WTC11 (cell line): ENCODE results near the gene FLOT2. TPM values are rescaled to one million over a fixed set of nuclear protein-coding genes. Genes with fewer than 3 reads are reported as not detected.
A peak's percentile ranks its signal among the peaks of the same experiment; 100 is the strongest.

Experiments
- ATAC-seq: fragments of 200-7000 bp; cut with Tn5 transposase; 2 replicates; pipeline ENCODE4 v1.10.0; 2021; ENCODE audit warnings: mild to moderate bottlenecking, moderate library complexity
- CTCF ChIA-PET: fragments of 300-600 bp; sonication (Branson Sonifier 250); formaldehyde crosslinking; loops from one replicate; lab custom pipeline; 2021; ENCODE audit warnings: antibody characterized with exemption; lab: Charles Lee
- POLR2A ChIA-PET: fragments of 350-600 bp; sonication (Branson Sonifier 250); formaldehyde crosslinking; loops from one replicate; lab custom pipeline; 2021; ENCODE audit warnings: antibody characterized with exemption; lab: Charles Lee
- DNase-seq: peaks from one replicate; pipeline ENCODE4 v3.0.0; 2021; ENCODE audit warnings: low spot score
- H3K27ac Mint-ChIP-seq: 2 replicates; pipeline ENCODE4 v1.8.0; 2021; ENCODE audit warnings: mixed read lengths
- H3K27me3 Mint-ChIP-seq: 2 replicates; pipeline ENCODE4 v1.8.0; 2021; ENCODE audit warnings: low read depth, mild to moderate bottlenecking, moderate library complexity, mixed read lengths
- H3K36me3 Mint-ChIP-seq: 2 replicates; pipeline ENCODE4 v1.8.0; 2021; ENCODE audit warnings: mixed read lengths
- H3K4me1 Mint-ChIP-seq: 2 replicates; pipeline ENCODE4 v1.8.0; 2022; ENCODE audit warnings: mixed read lengths
- H3K4me3 Mint-ChIP-seq: 2 replicates; pipeline ENCODE4 v1.8.0; 2021; ENCODE audit warnings: mild to moderate bottlenecking, moderate library complexity, mixed read lengths
- H3K9me3 Mint-ChIP-seq: 2 replicates; pipeline ENCODE4 v1.8.0; 2021; ENCODE audit warnings: mixed read lengths
- AFF4 ChIP-seq: sonication (generic); formaldehyde crosslinking; IDR thresholded peaks from 2 replicates; pipeline ENCODE4 v1.8.1; 2023; ENCODE audit warnings: mild to moderate bottlenecking, missing genetic modification reagents, borderline replicate concordance
- AR ChIP-seq: fragments of 250-450 bp; sonication (Bioruptor Pico); IDR thresholded peaks from 2 replicates; pipeline ENCODE4 v1.9.0; 2021; ENCODE audit warnings: mild to moderate bottlenecking
- ATF1 ChIP-seq: sonication (generic); formaldehyde crosslinking; IDR thresholded peaks from 2 replicates; pipeline ENCODE4 v1.8.1; 2023; ENCODE audit warnings: mild to moderate bottlenecking, moderate library complexity, missing genetic modification reagents
- CTCF ChIP-seq: fragments of 200-600 bp; IDR thresholded peaks from 2 replicates; pipeline ENCODE4 v1.8.0; 2022; ENCODE audit warnings: antibody characterized with exemption
- EMX1 ChIP-seq: fragments of 250-450 bp; sonication (Bioruptor Pico); IDR thresholded peaks from 2 replicates; pipeline ENCODE4 v1.8.0; 2021; ENCODE audit warnings: mild to moderate bottlenecking
- FOXP1 ChIP-seq: sonication (generic); formaldehyde crosslinking; IDR thresholded peaks from 2 replicates; pipeline ENCODE4 v1.8.0; 2022; ENCODE audit warnings: missing genetic modification reagents, mild to moderate bottlenecking, moderate library complexity, borderline replicate concordance
- GRHL2 ChIP-seq: fragments of 250-450 bp; sonication (Bioruptor Pico); IDR thresholded peaks from 2 replicates; pipeline ENCODE4 v1.8.0; 2022; ENCODE audit warnings: mild to moderate bottlenecking, moderate library complexity; ENCODE audit not compliant: insufficient replicate concordance, severe bottlenecking
- IRF2 ChIP-seq: sonication (generic); formaldehyde crosslinking; IDR thresholded peaks from 2 replicates; pipeline ENCODE4 v1.8.0; 2022; ENCODE audit warnings: low read depth, missing genetic modification reagents, borderline replicate concordance
- KAT7 ChIP-seq: sonication (generic); formaldehyde crosslinking; IDR thresholded peaks from 2 replicates; pipeline ENCODE4 v1.8.1; 2023; ENCODE audit warnings: missing genetic modification reagents, mild to moderate bottlenecking, borderline replicate concordance
- MAX ChIP-seq: sonication (generic); formaldehyde crosslinking; IDR thresholded peaks from 2 replicates; pipeline ENCODE4 v1.8.0; 2022; ENCODE audit warnings: mild to moderate bottlenecking, missing genetic modification reagents
- PRRX2 ChIP-seq: fragments of 250-450 bp; sonication (Bioruptor Pico); IDR thresholded peaks from 2 replicates; pipeline ENCODE4 v1.8.0; 2021; ENCODE audit warnings: mild to moderate bottlenecking
- RELA ChIP-seq: sonication (generic); formaldehyde crosslinking; IDR thresholded peaks from 2 replicates; pipeline ENCODE4 v1.8.1; 2022; ENCODE audit warnings: missing genetic modification reagents, mild to moderate bottlenecking, borderline replicate concordance
- RORB ChIP-seq: fragments of 250-450 bp; sonication (Bioruptor Pico); IDR thresholded peaks from 2 replicates; pipeline ENCODE4 v1.9.0; 2021; ENCODE audit warnings: mild to moderate bottlenecking
- SP1 ChIP-seq: sonication (generic); formaldehyde crosslinking; conservative IDR thresholded peaks from 2 replicates; pipeline ENCODE4 v1.8.1; 2022; ENCODE audit warnings: missing genetic modification reagents
- STAT6 ChIP-seq: sonication (generic); formaldehyde crosslinking; conservative IDR thresholded peaks from 2 replicates; pipeline ENCODE4 v1.8.1; 2023; ENCODE audit warnings: mild to moderate bottlenecking, low read depth, missing genetic modification reagents, moderate library complexity
- TCF7 ChIP-seq: sonication (generic); formaldehyde crosslinking; IDR thresholded peaks from 2 replicates; pipeline ENCODE4 v1.8.0; 2022; ENCODE audit warnings: mild to moderate bottlenecking, low read depth, missing genetic modification reagents, moderate library complexity
- USF2 ChIP-seq: sonication (generic); formaldehyde crosslinking; IDR thresholded peaks from 2 replicates; pipeline ENCODE4 v1.8.1; 2023; ENCODE audit warnings: mild to moderate bottlenecking, missing genetic modification reagents, moderate library complexity
- ZBTB21 ChIP-seq: sonication (generic); formaldehyde crosslinking; IDR thresholded peaks from 2 replicates; pipeline ENCODE4 v1.8.1; 2023; ENCODE audit warnings: mild to moderate bottlenecking, missing genetic modification reagents, borderline replicate concordance
- ZMAT4 ChIP-seq: fragments of 250-450 bp; sonication (Bioruptor Pico); IDR thresholded peaks from 2 replicates; pipeline ENCODE4 v1.9.0; 2021; ENCODE audit warnings: mild to moderate bottlenecking
- ZNF396 ChIP-seq: fragments of 250-450 bp; sonication (Bioruptor Pico); IDR thresholded peaks from 2 replicates; pipeline ENCODE4 v1.8.0; 2021; ENCODE audit warnings: mild to moderate bottlenecking, moderate library complexity, borderline replicate concordance
- ZNF671 ChIP-seq: fragments of 250-450 bp; sonication (Bioruptor Pico); IDR thresholded peaks from 2 replicates; pipeline ENCODE4 v1.8.0; 2021; ENCODE audit warnings: mild to moderate bottlenecking
- total RNA-seq: library from RNA; stranded (reverse); gene quantifications from 3 replicates; pipeline ENCODE4 v1.2.3, GENCODE V29; 2021

The FLOT2 gene
- total RNA-seq, 1 experiment from 2014 or later, result 139 TPM

- peak overlapping the region; percentile 94 for H3K4me3 Mint-ChIP-seq
- H3K4me1 Mint-ChIP-seq, result peaks cover 27% of the 10 kb centered on the region
- H3K9me3 Mint-ChIP-seq, result no peaks in the 10 kb centered on the region
- peaks cover 16% of the 10 kb centered on the region for H3K36me3 Mint-ChIP-seq
- TF ChIP-seq ZNF671 (CRISPR knock-in tag), result no peak
- no peak for TF ChIP-seq GRHL2 (CRISPR knock-in tag)
- no peak for TF ChIP-seq AR
- no peak for TF ChIP-seq RORB (CRISPR knock-in tag)
- TF ChIP-seq ATF1 (CRISPR knock-in tag), result no peak
- TF ChIP-seq EMX1, result no peak
- no peak for TF ChIP-seq MAX
- no peak for TF ChIP-seq AFF4
- no peak for TF ChIP-seq CTCF
- no peak for TF ChIP-seq PRRX2 (CRISPR knock-in tag)
- TF ChIP-seq, all 79 proteins: peak for 0
- Mint-ChIP-seq H3K27me3 (no peaks in the 10 kb centered on the region), H3K27ac (peak overlapping the region; percentile 93)
- POLR2A ChIA-PET, result interaction anchor here (1.2 to 4.0 kb wide), 3 partner anchors 21 to 169 kb away, joined by 3 to 21 read pairs (median 9); partner anchors contain the start of gene NEK8
- CTCF ChIA-PET, result interaction anchor here (0.9 to 5.1 kb wide), 7 partner anchors 17 to 221 kb away, joined by 3 to 55 read pairs (median 6); partner anchors contain the start of genes NEK8 and TLCD1
- ATAC-seq, result no peak
- DNase-seq, result no peak
These were observed 1.0 kb downstream of the FLOT2 start for GRCh38 chr17:28896491-28896883.

- Mint-ChIP-seq H3K36me3 (peaks cover 20% of the 10 kb centered on the region), H3K9me3 (no peaks in the 10 kb centered on the region), H3K4me3 (peak overlapping the region; percentile 94), H3K27ac (peak overlapping the region; percentile 65), H3K4me1 (peaks cover 26% of the 10 kb centered on the region), H3K27me3 (no peaks in the 10 kb centered on the region)
- no peak for DNase-seq
- POLR2A ChIA-PET, result interaction anchor here (1.2 to 4.0 kb wide), 3 partner anchors 21 to 169 kb away, joined by 3 to 21 read pairs (median 9); partner anchors contain the start of gene NEK8
- CTCF ChIA-PET, result interaction anchor here (0.9 to 5.1 kb wide), 6 partner anchors 17 to 221 kb away, joined by 3 to 55 read pairs (median 16); partner anchors contain the start of genes NEK8 and TLCD1
- no peak for ATAC-seq
- TF ChIP-seq ZNF396, result no peak
- TF ChIP-seq USF2, result no peak
- TF ChIP-seq FOXP1 (CRISPR knock-in tag), result no peak
- no peak for TF ChIP-seq IRF2
- no peak for TF ChIP-seq KAT7 (CRISPR knock-in tag)
- no peak for TF ChIP-seq TCF7 (CRISPR knock-in tag)
- TF ChIP-seq ZNF671 (CRISPR knock-in tag), result no peak
- TF ChIP-seq ZBTB21 (CRISPR knock-in tag), result no peak
- TF ChIP-seq ATF1 (CRISPR knock-in tag), result no peak
- no peak for TF ChIP-seq RELA
- TF ChIP-seq ZMAT4 (CRISPR knock-in tag), result no peak
- no peak for TF ChIP-seq SP1 (CRISPR knock-in tag)
- no peak for TF ChIP-seq STAT6 (CRISPR knock-in tag)
These were observed 1.6 kb downstream of the FLOT2 start for GRCh38 chr17:28895794-28896447.
